Neural cell (in vitro differentiated cells): ENCODE results near the gene PGM3. TPM values are rescaled to one million over a fixed set of nuclear protein-coding genes. Genes with fewer than 3 reads are reported as not detected.

Experiments used
- H2AFZ ChIP-seq: fragments of 200-600, 300-800 bp; sonication (generic), shearing (Covaris generic); 2 replicates; pipeline ENCODE4 v1.6.0; 2014; ENCODE audit warnings: low read depth, mild to moderate bottlenecking, antibody characterized with exemption, low read length, moderate library complexity
- H3F3A ChIP-seq: fragments of 200-600 bp; shearing (Covaris generic); 2 replicates; pipeline ENCODE4 v1.6.1; 2016; ENCODE audit warnings: mild to moderate bottlenecking, moderate library complexity, mixed read lengths, antibody characterized with exemption, low read length; ENCODE audit not compliant: insufficient read depth, poor library complexity, severe bottlenecking
- H3K27ac ChIP-seq: fragments of 200-600, 300-800 bp; sonication (generic), shearing (Covaris generic); 2 replicates; pipeline ENCODE4 v1.5.1; 2014; ENCODE audit warnings: mild to moderate bottlenecking, low read length, moderate library complexity
- H3K27me3 ChIP-seq: fragments of 300-800, 200-600 bp; sonication (generic), shearing (Covaris generic); 2 replicates; pipeline ENCODE4 v1.6.0; 2014; ENCODE audit warnings: mild to moderate bottlenecking, low read depth, low read length, moderate library complexity; ENCODE audit not compliant: insufficient read depth
- H3K36me3 ChIP-seq: fragments of 300-800, 200-600 bp; sonication (generic), shearing (Covaris generic); 2 replicates; pipeline ENCODE4 v1.5.1; 2014; ENCODE audit warnings: mild to moderate bottlenecking, antibody characterized with exemption, low read length, moderate library complexity; ENCODE audit not compliant: insufficient read depth
- H3K4me2 ChIP-seq: fragments of 300-800, 200-600 bp; sonication (generic), shearing (Covaris generic); 2 replicates; pipeline ENCODE4 v1.6.0; 2014; ENCODE audit warnings: mild to moderate bottlenecking, low read length
- H3K4me3 ChIP-seq: fragments of 300-800, 200-600 bp; sonication (generic), shearing (Covaris generic); 2 replicates; pipeline ENCODE4 v1.5.1; 2014; ENCODE audit warnings: mild to moderate bottlenecking, low read length, moderate library complexity
- H3K79me2 ChIP-seq: fragments of 200-600 bp; shearing (Covaris generic); replicated peaks from 2 replicates; pipeline ENCODE4 v1.6.0; 2014; ENCODE audit warnings: mild to moderate bottlenecking, low read length, moderate library complexity; ENCODE audit not compliant: insufficient read depth
- H3K9ac ChIP-seq: fragments of 300-800, 200-600 bp; sonication (generic), shearing (Covaris generic); 2 replicates; pipeline ENCODE4 v1.6.1; 2016; ENCODE audit warnings: mild to moderate bottlenecking, low read length, mixed read lengths
- H3K9me2 ChIP-seq: fragments of 200-600 bp; shearing (Covaris generic); 2 replicates; pipeline ENCODE4 v1.6.1; 2016; ENCODE audit warnings: mild to moderate bottlenecking, low read length, mixed read lengths; ENCODE audit not compliant: insufficient read depth
- H3K9me3 ChIP-seq: fragments of 200-600, 300-800 bp; sonication (generic), shearing (Covaris generic); 2 replicates; pipeline ENCODE4 v1.6.1; 2016; ENCODE audit warnings: mild to moderate bottlenecking, mixed run types, low read length, moderate library complexity, mixed read lengths
- H4K20me1 ChIP-seq: fragments of 200-600 bp; shearing (Covaris generic); 2 replicates; pipeline ENCODE4 v1.6.1; 2016; ENCODE audit warnings: mild to moderate bottlenecking, mixed run types; ENCODE audit not compliant: insufficient read depth
- CTCF ChIP-seq: fragments of 450-650 bp; IDR thresholded peaks from 2 replicates; pipeline ENCODE4 v1.5.1; 2014; ENCODE audit warnings: antibody characterized with exemption, mild to moderate bottlenecking, moderate library complexity; ENCODE audit not compliant: poor library complexity, severe bottlenecking
- EP300 ChIP-seq: fragments of 450-650 bp; conservative IDR thresholded peaks from 2 replicates; pipeline ENCODE4 v1.6.1; 2014; ENCODE audit warnings: antibody characterized with exemption, mild to moderate bottlenecking, moderate library complexity; ENCODE audit not compliant: poor library complexity, severe bottlenecking
- EZH2 ChIP-seq: fragments of 200-600, 300-800 bp; shearing (Covaris generic), sonication (generic); IDR thresholded peaks from 2 replicates; pipeline ENCODE4 v1.6.1; 2014; ENCODE audit warnings: antibody characterized with exemption, low read length, borderline replicate concordance, mild to moderate bottlenecking; ENCODE audit not compliant: insufficient read depth, poor library complexity, severe bottlenecking
- MXI1 ChIP-seq: fragments of 450-650 bp; conservative IDR thresholded peaks from 2 replicates; pipeline ENCODE4 v1.6.1; 2014; ENCODE audit warnings: antibody characterized with exemption, mild to moderate bottlenecking; ENCODE audit not compliant: poor library complexity, severe bottlenecking
- POLR2AphosphoS5 ChIP-seq: IDR thresholded peaks from 2 replicates; pipeline ENCODE4 v1.6.1; 2012
- RAD21 ChIP-seq: fragments of 450-650 bp; conservative IDR thresholded peaks from 2 replicates; pipeline ENCODE4 v1.6.1; 2014; ENCODE audit warnings: antibody characterized with exemption, mild to moderate bottlenecking, moderate library complexity
- REST ChIP-seq: IDR thresholded peaks from 2 replicates; pipeline ENCODE4 v1.6.1; 2012; ENCODE audit warnings: borderline replicate concordance
- SMC3 ChIP-seq: fragments of 450-650 bp; conservative IDR thresholded peaks from 2 replicates; pipeline ENCODE4 v1.6.1; 2014; ENCODE audit warnings: antibody characterized with exemption, mild to moderate bottlenecking, moderate library complexity; ENCODE audit not compliant: poor library complexity
- TAF1 ChIP-seq: IDR thresholded peaks from 2 replicates; pipeline ENCODE4 v1.6.1; 2012; ENCODE audit warnings: low read depth
- polyA plus RNA-seq: library from polyadenylated mRNA; depleted of rRNA; stranded (reverse); fragments of >200 nt; gene quantifications from 2 replicates; pipeline ENCODE4 v1.2.3, GENCODE V29; 2014

PGM3 gene
- polyA plus RNA-seq, 1 donor from 2014 or later = 198 TPM

- Histone ChIP-seq H3K27me3 (no peaks in the 10 kb centered on the region), H3K27ac (no peak overlapping the region), H3K9me3 (no peaks in the 10 kb centered on the region), H2AFZ (no peak overlapping the region), H3K9me2 (no peaks in the 10 kb centered on the region), H3F3A (no peaks in the 10 kb centered on the region), H3K4me2 (no peak overlapping the region), H3K9ac (no peak overlapping the region), H3K79me2 (no peaks in the 10 kb centered on the region), H4K20me1 (no peaks in the 10 kb centered on the region), H3K4me3 (no peak overlapping the region), H3K36me3 (peaks cover 19% of the 10 kb centered on the region)
- TF ChIP-seq SMC3 = no peak
- no peak for TF ChIP-seq EP300
- TF ChIP-seq RAD21 = no peak
- TF ChIP-seq POLR2AphosphoS5 = no peak
- no peak for TF ChIP-seq REST
- no peak for TF ChIP-seq CTCF
- no peak for TF ChIP-seq TAF1
- TF ChIP-seq EZH2 = no peak
- no peak for TF ChIP-seq MXI1
Measured at GRCh38 chr6:83126223-83126622, 66.8 kb downstream of the PGM3 start.

GRCh38 chr6:83125425-83125824 is 67.6 kb downstream of the PGM3 start:
- no peak for TF ChIP-seq SMC3
- TF ChIP-seq REST = no peak
- TF ChIP-seq POLR2AphosphoS5 = no peak
- TF ChIP-seq CTCF = no peak
- no peak for TF ChIP-seq EZH2
- TF ChIP-seq RAD21 = no peak
- no peak for TF ChIP-seq EP300
- TF ChIP-seq TAF1 = no peak
- TF ChIP-seq MXI1 = no peak
- H3K4me2 ChIP-seq = no peak overlapping the region
- no peaks in the 10 kb centered on the region for H3F3A ChIP-seq
- H3K27ac ChIP-seq = no peak overlapping the region
- H3K9ac ChIP-seq = no peak overlapping the region
- H3K4me3 ChIP-seq = no peak overlapping the region
- no peaks in the 10 kb centered on the region for H3K9me3 ChIP-seq
- H3K79me2 ChIP-seq = no peaks in the 10 kb centered on the region
- peaks cover 22% of the 10 kb centered on the region for H3K36me3 ChIP-seq
- H4K20me1 ChIP-seq = no peaks in the 10 kb centered on the region
- H3K9me2 ChIP-seq = no peaks in the 10 kb centered on the region
- no peak overlapping the region for H2AFZ ChIP-seq
- no peaks in the 10 kb centered on the region for H3K27me3 ChIP-seq
